Astrocyte (in vitro differentiated cells and primary cell): ENCODE data around the gene NR2F2. TPM values are rescaled to one million over a fixed set of nuclear protein-coding genes. Genes with fewer than 3 reads are reported as not detected.

Experiments
- DNase-seq: peaks from one replicate; pipeline ENCODE4 v3.0.0-alpha.2; 2010; ENCODE audit warnings: low read depth
- FAIRE-seq: peaks from 2 replicates; lab custom pipeline; 2011; peaks lifted over from hg19 to GRCh38; lab: Jason Lieb, UNC
- H2AFZ ChIP-seq: 2 replicates; pipeline ENCODE4 v1.6.0; 2012; ENCODE audit warnings: low read depth, low read length, inconsistent platforms
- H3K27ac ChIP-seq: 2 replicates; pipeline ENCODE4 v1.5.1; 2011; ENCODE audit warnings: low read depth, low read length, inconsistent platforms
- H3K27me3 ChIP-seq: 2 replicates; pipeline ENCODE4 v1.6.0; 2011; ENCODE audit warnings: low read length, inconsistent platforms; ENCODE audit not compliant: insufficient read depth
- H3K36me3 ChIP-seq: 2 replicates; pipeline ENCODE4 v1.5.1; 2011; ENCODE audit warnings: low read length, inconsistent platforms; ENCODE audit not compliant: insufficient read depth
- H3K4me1 ChIP-seq: 2 replicates; pipeline ENCODE4 v1.5.1; 2011; ENCODE audit warnings: low read length, inconsistent platforms; ENCODE audit not compliant: insufficient read depth
- H3K4me2 ChIP-seq: 2 replicates; pipeline ENCODE4 v1.6.0; 2012; ENCODE audit warnings: low read length, inconsistent platforms
- H3K4me3 ChIP-seq: 2 replicates; pipeline ENCODE4 v1.5.1; 2011; ENCODE audit warnings: low read depth, mild to moderate bottlenecking, low read length, inconsistent platforms; ENCODE audit not compliant: insufficient read depth
- H3K79me2 ChIP-seq: 2 replicates; pipeline ENCODE4 v1.6.0; 2012; ENCODE audit warnings: mild to moderate bottlenecking, low read length, inconsistent platforms; ENCODE audit not compliant: insufficient read depth
- H3K9ac ChIP-seq: 2 replicates; pipeline ENCODE4 v1.6.0; 2012; ENCODE audit warnings: mild to moderate bottlenecking, low read length, inconsistent platforms
- H3K9me3 ChIP-seq: 2 replicates; pipeline ENCODE4 v1.5.1; 2012; ENCODE audit warnings: low read depth, mild to moderate bottlenecking, low read length, inconsistent platforms; ENCODE audit not compliant: insufficient read depth
- H4K20me1 ChIP-seq: 2 replicates; pipeline ENCODE4 v1.6.0; 2012; ENCODE audit warnings: low read length, inconsistent platforms; ENCODE audit not compliant: insufficient read depth
- H3K27ac Mint-ChIP-seq: one replicate; pipeline ENCODE4 v1.8.0; 2021; ENCODE audit warnings: mild to moderate bottlenecking, mixed read lengths; ENCODE audit not compliant: unreplicated experiment
- H3K27me3 Mint-ChIP-seq: one replicate; pipeline ENCODE4 v1.8.0; 2021; ENCODE audit warnings: low read depth, mixed read lengths; ENCODE audit not compliant: unreplicated experiment
- H3K36me3 Mint-ChIP-seq: one replicate; pipeline ENCODE4 v1.8.0; 2021; ENCODE audit warnings: low read depth, mixed read lengths; ENCODE audit not compliant: unreplicated experiment
- H3K4me1 Mint-ChIP-seq: one replicate; pipeline ENCODE4 v1.8.0; 2021; ENCODE audit warnings: low read depth, mixed read lengths; ENCODE audit not compliant: unreplicated experiment
- H3K4me3 Mint-ChIP-seq: one replicate; pipeline ENCODE4 v1.8.0; 2021; ENCODE audit warnings: mild to moderate bottlenecking, moderate library complexity, mixed read lengths; ENCODE audit not compliant: unreplicated experiment
- H3K9me3 Mint-ChIP-seq: one replicate; pipeline ENCODE4 v1.8.0; 2021; ENCODE audit warnings: mild to moderate bottlenecking, mixed read lengths; ENCODE audit not compliant: unreplicated experiment
- EZH2 ChIP-seq: IDR thresholded peaks from 2 replicates; pipeline ENCODE4 v1.6.1; 2012; ENCODE audit warnings: mild to moderate bottlenecking, low read length, inconsistent platforms; ENCODE audit not compliant: insufficient read depth
- total RNA-seq: library from RNA; stranded (reverse); gene quantifications from 2 replicates; pipeline ENCODE4 v1.2.1, GENCODE V29; 2021
- TF ChIP-seq, protein P1 (sequence below): IDR thresholded peaks from 2 replicates; pipeline ENCODE4 v1.5.1; 2011; ENCODE audit warnings: low read depth, mild to moderate bottlenecking, inconsistent platforms, low read length, moderate library complexity; ENCODE audit not compliant: insufficient read depth

NR2F2 gene
- total RNA-seq, 1 donor from 2014 or later = 75.8 TPM

DNA sequence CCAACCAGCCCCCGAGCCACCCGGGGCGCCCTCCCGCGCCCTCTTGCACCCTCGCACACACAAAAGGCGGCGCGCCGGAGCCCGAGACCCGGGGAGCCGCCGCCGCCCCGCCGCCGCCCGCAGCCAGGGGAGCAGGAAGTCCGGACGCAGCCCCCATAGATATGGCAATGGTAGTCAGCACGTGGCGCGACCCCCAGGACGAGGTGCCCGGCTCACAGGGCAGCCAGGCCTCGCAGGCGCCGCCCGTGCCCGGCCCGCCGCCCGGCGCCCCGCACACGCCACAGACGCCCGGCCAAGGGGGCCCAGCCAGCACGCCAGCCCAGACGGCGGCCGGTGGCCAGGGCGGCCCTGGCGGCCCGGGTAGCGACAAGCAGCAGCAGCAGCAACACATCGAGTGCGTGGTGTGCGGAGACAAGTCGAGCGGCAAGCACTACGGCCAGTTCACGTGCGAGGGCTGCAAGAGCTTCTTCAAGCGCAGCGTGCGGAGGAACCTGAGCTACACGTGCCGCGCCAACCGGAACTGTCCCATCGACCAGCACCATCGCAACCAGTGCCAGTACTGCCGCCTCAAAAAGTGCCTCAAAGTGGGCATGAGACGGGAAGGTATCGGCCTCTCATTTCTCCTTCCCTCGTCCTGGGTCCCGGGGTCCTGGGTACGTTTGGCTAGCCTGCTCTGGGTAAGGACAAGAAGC is 1.6 kb downstream of the NR2F2 start:
- peaks cover 28% of the 10 kb centered on the region for H3K36me3 ChIP-seq
- Mint-ChIP-seq H3K27ac (peak overlapping the region; percentile 97), H3K4me1 (peaks cover 25% of the 10 kb centered on the region), H3K36me3 (peaks cover 38% of the 10 kb centered on the region), H3K4me3 (peak overlapping the region; percentile 99), H3K27me3 (peaks cover 34% of the 10 kb centered on the region), H3K9me3 (peaks cover 2% of the 10 kb centered on the region)
- DNase-seq (peak; percentile 35), FAIRE-seq (no peak)
- H3K79me2 ChIP-seq = peaks cover 94% of the 10 kb centered on the region
- H3K4me2 ChIP-seq = peak overlapping the region; percentile 93
- H4K20me1 ChIP-seq = peaks cover 57% of the 10 kb centered on the region
- no peak for TF ChIP-seq EZH2
- TF ChIP-seq, protein P1, sequence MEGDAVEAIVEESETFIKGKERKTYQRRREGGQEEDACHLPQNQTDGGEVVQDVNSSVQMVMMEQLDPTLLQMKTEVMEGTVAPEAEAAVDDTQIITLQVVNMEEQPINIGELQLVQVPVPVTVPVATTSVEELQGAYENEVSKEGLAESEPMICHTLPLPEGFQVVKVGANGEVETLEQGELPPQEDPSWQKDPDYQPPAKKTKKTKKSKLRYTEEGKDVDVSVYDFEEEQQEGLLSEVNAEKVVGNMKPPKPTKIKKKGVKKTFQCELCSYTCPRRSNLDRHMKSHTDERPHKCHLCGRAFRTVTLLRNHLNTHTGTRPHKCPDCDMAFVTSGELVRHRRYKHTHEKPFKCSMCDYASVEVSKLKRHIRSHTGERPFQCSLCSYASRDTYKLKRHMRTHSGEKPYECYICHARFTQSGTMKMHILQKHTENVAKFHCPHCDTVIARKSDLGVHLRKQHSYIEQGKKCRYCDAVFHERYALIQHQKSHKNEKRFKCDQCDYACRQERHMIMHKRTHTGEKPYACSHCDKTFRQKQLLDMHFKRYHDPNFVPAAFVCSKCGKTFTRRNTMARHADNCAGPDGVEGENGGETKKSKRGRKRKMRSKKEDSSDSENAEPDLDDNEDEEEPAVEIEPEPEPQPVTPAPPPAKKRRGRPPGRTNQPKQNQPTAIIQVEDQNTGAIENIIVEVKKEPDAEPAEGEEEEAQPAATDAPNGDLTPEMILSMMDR = no peak
- peak overlapping the region; percentile 96 for H3K9ac ChIP-seq
- H3K27ac ChIP-seq = peak overlapping the region; percentile 86
- H3K4me1 ChIP-seq = peaks cover 6% of the 10 kb centered on the region
- no peak overlapping the region for H2AFZ ChIP-seq
- H3K9me3 ChIP-seq = no peaks in the 10 kb centered on the region
- H3K27me3 ChIP-seq = no peaks in the 10 kb centered on the region
- peak overlapping the region; percentile 99 for H3K4me3 ChIP-seq

GRCh38 chr15:96332637-96333121 is 2.2 kb downstream of the NR2F2 start:
- DNase-seq = peak; percentile 16
- no peaks in the 10 kb centered on the region for H3K27me3 ChIP-seq
- peaks cover 62% of the 10 kb centered on the region for H4K20me1 ChIP-seq
- peak overlapping the region; percentile 86 for H3K27ac ChIP-seq
- H3K79me2 ChIP-seq = peaks cover 94% of the 10 kb centered on the region
- H2AFZ ChIP-seq = no peak overlapping the region
- Mint-ChIP-seq H3K4me1 (peaks cover 29% of the 10 kb centered on the region), H3K27me3 (peaks cover 38% of the 10 kb centered on the region), H3K4me3 (peak overlapping the region; percentile 99), H3K9me3 (peaks cover 2% of the 10 kb centered on the region), H3K27ac (peak overlapping the region; percentile 89), H3K36me3 (peaks cover 42% of the 10 kb centered on the region)
- peaks cover 6% of the 10 kb centered on the region for H3K4me1 ChIP-seq
- H3K9me3 ChIP-seq = no peaks in the 10 kb centered on the region
- peak overlapping the region; percentile 93 for H3K4me2 ChIP-seq
- H3K36me3 ChIP-seq = peaks cover 33% of the 10 kb centered on the region
- H3K4me3 ChIP-seq = peak overlapping the region; percentile 99
- no peak for TF ChIP-seq EZH2
- TF ChIP-seq, protein P1 = no peak
- peak overlapping the region; percentile 96 for H3K9ac ChIP-seq
- no peak for FAIRE-seq
